A673 (cell line): ENCODE data around the gene DMXL1.
"Not testable (repeated sequence)": the region's sequence is repeated elsewhere in the genome, so short reads cannot be mapped to it uniquely, and the experiment has no call there.

Experiments
- EZH2 ChIP-seq: fragments of 200-600 bp; sonication (generic); IDR thresholded peaks from 2 replicates; pipeline ENCODE4 v1.6.1; 2017; ENCODE audit warnings: borderline replicate concordance, low read depth, mild to moderate bottlenecking, mixed read lengths, antibody characterized with exemption, low read length; ENCODE audit not compliant: poor library complexity, severe bottlenecking
- TF ChIP-seq, protein P1 (sequence below): fragments of 300-800, 200-600 bp; sonication (generic); conservative IDR thresholded peaks from 2 replicates; pipeline ENCODE4 v1.5.1; 2017; ENCODE audit warnings: low read depth, mild to moderate bottlenecking, antibody characterized with exemption, low read length, moderate library complexity, mixed read lengths

DNA sequence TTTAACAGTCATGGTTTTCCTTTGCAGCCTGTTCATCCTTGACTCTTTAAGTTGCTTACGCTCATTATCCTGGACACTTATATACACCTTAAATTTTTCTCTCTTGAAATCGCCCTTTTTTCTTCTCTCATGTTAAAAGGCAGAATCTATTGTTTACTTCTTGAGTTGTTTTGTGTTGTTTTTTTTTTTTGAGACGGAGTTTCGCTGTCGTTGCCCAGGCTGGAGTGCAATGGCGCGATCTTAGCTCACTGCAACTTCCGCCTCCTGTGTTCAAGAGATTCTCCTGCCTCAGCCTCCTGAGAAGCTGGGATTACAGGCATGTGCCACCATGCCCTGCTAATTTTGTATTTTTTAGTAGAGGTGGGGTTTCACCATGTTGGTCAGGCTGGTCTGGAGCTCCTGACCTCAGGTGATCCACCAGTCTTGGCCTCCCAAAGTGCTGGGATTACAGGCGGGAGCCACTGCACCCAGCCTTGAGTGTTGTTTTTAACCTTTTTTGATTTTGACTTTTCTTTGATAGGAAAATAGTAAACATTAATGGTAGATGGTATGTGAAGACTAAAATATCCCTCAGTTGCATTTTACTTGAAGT is 3.0 kb downstream of the DMXL1 start:
- TF ChIP-seq, protein P1, sequence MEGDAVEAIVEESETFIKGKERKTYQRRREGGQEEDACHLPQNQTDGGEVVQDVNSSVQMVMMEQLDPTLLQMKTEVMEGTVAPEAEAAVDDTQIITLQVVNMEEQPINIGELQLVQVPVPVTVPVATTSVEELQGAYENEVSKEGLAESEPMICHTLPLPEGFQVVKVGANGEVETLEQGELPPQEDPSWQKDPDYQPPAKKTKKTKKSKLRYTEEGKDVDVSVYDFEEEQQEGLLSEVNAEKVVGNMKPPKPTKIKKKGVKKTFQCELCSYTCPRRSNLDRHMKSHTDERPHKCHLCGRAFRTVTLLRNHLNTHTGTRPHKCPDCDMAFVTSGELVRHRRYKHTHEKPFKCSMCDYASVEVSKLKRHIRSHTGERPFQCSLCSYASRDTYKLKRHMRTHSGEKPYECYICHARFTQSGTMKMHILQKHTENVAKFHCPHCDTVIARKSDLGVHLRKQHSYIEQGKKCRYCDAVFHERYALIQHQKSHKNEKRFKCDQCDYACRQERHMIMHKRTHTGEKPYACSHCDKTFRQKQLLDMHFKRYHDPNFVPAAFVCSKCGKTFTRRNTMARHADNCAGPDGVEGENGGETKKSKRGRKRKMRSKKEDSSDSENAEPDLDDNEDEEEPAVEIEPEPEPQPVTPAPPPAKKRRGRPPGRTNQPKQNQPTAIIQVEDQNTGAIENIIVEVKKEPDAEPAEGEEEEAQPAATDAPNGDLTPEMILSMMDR = not testable (repeated sequence)
- not testable (repeated sequence) for TF ChIP-seq EZH2
